Thoracic aorta (tissue), 2 donors: ENCODE results near the gene ENDOD1. TPM values are rescaled to one million over a fixed set of nuclear protein-coding genes. Genes with fewer than 3 reads are reported as not detected.

Experiments
- ATAC-seq: fragments of 150-250 bp; one replicate; pipeline ENCODE4 v1.8.0; 2017; ENCODE audit warnings: low read depth; ENCODE audit not compliant: insufficient number of reproducible peaks, low FRiP score
- DNase-seq: peaks from one replicate; pipeline ENCODE4 v3.0.0-alpha.2; 2020; ENCODE audit warnings: low spot score
- H3K27ac ChIP-seq, 2 donors: fragments of 200-600 bp; sonication (generic); 1 replicate in 1 of 2; 2 replicates in 1 of 2; pipeline ENCODE4 v1.5.1; 2016; ENCODE audit warnings: mild to moderate bottlenecking in 2 of 2, moderate library complexity in 2 of 2
- H3K27me3 ChIP-seq: fragments of 200-600 bp; sonication (generic); replicated peaks from 2 replicates; pipeline ENCODE4 v1.6.0; 2016; ENCODE audit warnings: mild to moderate bottlenecking; ENCODE audit not compliant: insufficient read depth
- H3K36me3 ChIP-seq: fragments of 200-600 bp; sonication (generic); one replicate; pipeline ENCODE4 v1.5.1; 2016
- H3K4me1 ChIP-seq, 2 donors: fragments of 200-600 bp; sonication (generic); 1 replicate in 1 of 2; 2 replicates in 1 of 2; pipeline versions ENCODE4 v1.5.1 to v1.6.0; 2016; ENCODE audit warnings: low read depth in 2 of 2, mild to moderate bottlenecking in 1 of 2; ENCODE audit not compliant: control insufficient read depth in 1 of 2
- H3K4me3 ChIP-seq: fragments of 200-600 bp; sonication (generic); 2 replicates; pipeline ENCODE4 v1.5.1; 2016; ENCODE audit warnings: mild to moderate bottlenecking
- H3K9me3 ChIP-seq: fragments of 200-600 bp; sonication (generic); 2 replicates; pipeline ENCODE4 v1.5.1; 2016
- total RNA-seq, 2 donors: library from RNA; depleted of rRNA; stranded (reverse); fragments of >200 nt; gene quantifications; one replicate each; pipeline versions ENCODE4 v1.1.0 to v1.2.3, GENCODE V29; 2016
- TF ChIP-seq, protein P1 (sequence below): fragments of 200-600 bp; sonication (generic); IDR thresholded peaks from one replicate; pipeline ENCODE4 v1.5.1; 2019; ENCODE audit warnings: antibody characterized with exemption

Gene ENDOD1
- total RNA-seq, 2 donors from 2014 or later, result 86.9 to 155 TPM

DNA sequence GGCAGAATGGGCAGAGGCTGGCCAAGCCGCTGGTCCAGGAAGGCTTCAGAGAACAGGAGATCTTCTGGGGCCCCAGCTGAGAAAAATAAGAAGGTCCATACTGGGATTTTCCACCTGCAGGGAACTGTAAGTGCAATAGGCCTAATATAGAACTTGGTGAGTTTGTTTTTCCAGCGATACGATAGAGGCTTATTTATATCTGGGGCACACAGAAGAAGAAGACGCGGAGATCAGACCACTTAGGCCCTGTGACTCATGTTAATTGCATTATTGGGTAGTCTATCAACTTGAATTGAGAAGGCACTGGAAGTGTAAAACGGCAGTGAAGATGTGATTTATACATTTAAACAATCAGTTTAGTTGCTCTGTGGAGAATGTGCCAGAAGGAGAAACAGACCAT is 30.6 kb upstream of the ENDOD1 start:
- no peak for DNase-seq

DNA sequence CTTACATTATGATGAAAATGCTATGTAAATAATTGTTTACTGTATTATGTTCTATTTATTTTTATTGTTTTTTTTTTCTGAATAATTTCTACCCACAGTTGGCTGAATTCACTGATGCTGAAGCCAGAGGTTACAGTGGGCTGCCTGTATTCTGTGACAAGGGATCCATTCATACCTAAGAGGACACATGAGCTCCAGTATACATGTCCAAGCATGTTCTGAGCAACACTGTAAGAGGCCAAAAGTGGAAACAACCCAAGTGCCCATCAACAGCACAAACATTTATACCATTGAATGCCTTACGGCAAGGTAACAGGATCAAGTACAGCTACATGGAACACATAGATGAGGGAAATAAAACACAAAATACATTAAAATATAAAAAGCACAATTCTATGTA is 24.3 kb upstream of the ENDOD1 start:
- Histone ChIP-seq H3K9me3 (no peaks in the 10 kb centered on the region), H3K36me3 (no peaks in the 10 kb centered on the region), H3K4me3 (no peak overlapping the region), H3K4me1 (peaks cover 9 to 19% of the 10 kb centered on the region in 2 donors), H3K27me3 (no peaks in the 10 kb centered on the region), H3K27ac (no peak overlapping the region)
- ATAC-seq, result no peak
- DNase-seq, result no peak
- TF ChIP-seq, protein P1, sequence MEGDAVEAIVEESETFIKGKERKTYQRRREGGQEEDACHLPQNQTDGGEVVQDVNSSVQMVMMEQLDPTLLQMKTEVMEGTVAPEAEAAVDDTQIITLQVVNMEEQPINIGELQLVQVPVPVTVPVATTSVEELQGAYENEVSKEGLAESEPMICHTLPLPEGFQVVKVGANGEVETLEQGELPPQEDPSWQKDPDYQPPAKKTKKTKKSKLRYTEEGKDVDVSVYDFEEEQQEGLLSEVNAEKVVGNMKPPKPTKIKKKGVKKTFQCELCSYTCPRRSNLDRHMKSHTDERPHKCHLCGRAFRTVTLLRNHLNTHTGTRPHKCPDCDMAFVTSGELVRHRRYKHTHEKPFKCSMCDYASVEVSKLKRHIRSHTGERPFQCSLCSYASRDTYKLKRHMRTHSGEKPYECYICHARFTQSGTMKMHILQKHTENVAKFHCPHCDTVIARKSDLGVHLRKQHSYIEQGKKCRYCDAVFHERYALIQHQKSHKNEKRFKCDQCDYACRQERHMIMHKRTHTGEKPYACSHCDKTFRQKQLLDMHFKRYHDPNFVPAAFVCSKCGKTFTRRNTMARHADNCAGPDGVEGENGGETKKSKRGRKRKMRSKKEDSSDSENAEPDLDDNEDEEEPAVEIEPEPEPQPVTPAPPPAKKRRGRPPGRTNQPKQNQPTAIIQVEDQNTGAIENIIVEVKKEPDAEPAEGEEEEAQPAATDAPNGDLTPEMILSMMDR, result no peak

More for the DNA sequence above, 30.6 kb upstream of the ENDOD1 start:
- H3K36me3 ChIP-seq, result no peaks in the 10 kb centered on the region
- no peaks in the 10 kb centered on the region for H3K27me3 ChIP-seq
- no peak overlapping the region for H3K4me3 ChIP-seq
- no peaks in the 10 kb centered on the region for H3K9me3 ChIP-seq
- no peak for ATAC-seq
- no peaks in the 10 kb centered on the region for H3K4me1 ChIP-seq
- TF ChIP-seq, protein P1, result no peak
- H3K27ac ChIP-seq, result no peak overlapping the region

DNA sequence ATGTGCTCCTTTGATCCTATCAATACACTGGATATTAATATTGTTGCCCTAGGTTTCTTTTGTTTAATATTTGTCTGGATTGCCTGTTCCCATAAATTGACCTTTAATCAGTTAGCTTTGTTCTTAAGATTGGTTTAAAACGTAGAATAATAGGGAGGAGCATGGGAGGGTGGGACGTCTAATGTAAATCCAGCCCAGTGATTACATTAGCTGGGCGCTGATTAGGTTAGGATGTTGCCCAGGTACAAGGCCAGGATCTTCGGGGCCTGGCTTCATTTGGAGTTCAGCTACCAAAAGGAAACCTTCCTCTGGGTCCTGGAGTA is 23.0 kb upstream of the ENDOD1 start, which contains the start of gene SRSF8:
Gene SRSF8 (plus strand): TSS at position 204 of the 323 bp plus-strand sequence. CDS start 308 bp downstream, outside the sequence.
- Histone ChIP-seq H3K36me3 (no peaks in the 10 kb centered on the region), H3K27ac (peak within 1 kb of the TSS; percentile 97 to 99), H3K4me1 (peaks cover 10 to 19% of the 10 kb centered on the region in 2 donors), H3K27me3 (no peaks in the 10 kb centered on the region), H3K9me3 (no peaks in the 10 kb centered on the region), H3K4me3 (peak within 1 kb of the TSS; percentile 83)
- DNase-seq, result no peak
- ATAC-seq, result no peak
- TF ChIP-seq, protein P1, result no peak

DNA sequence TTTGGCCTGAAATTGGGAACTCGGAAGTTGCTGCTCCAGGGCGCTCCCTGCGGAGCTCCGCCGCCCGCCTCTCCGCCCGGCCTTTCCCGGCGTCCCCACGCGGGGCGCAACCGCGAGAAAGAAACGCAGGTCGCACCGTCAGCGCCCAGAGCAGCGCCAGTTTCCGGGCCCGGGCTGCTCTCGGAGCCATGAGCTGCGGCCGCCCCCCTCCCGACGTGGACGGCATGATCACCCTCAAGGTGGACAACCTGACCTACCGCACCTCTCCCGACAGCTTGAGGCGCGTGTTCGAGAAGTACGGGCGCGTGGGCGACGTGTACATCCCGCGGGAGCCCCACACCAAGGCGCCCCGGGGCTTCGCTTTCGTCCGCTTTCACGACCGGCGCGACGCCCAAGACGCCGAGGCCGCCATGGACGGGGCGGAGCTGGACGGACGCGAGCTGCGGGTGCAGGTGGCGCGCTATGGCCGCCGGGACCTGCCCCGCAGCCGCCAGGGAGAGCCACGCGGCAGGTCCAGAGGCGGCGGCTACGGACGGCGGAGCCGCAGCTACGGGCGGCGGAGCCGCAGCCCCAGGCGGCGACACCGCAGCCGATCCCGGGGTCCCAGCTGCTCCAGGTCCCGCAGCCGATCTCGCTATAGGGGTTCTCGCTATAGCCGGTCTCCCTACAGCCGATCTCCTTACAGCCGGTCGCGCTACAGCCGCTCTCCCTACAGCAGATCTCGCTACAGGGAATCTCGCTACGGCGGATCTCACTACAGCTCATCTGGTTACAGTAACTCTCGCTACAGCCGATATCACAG is 22.4 kb upstream of the ENDOD1 start:
- Histone ChIP-seq H3K9me3 (no peaks in the 10 kb centered on the region), H3K27ac (peak overlapping the region; percentile 97 to 99), H3K4me1 (peaks cover 10 to 19% of the 10 kb centered on the region in 2 donors), H3K4me3 (peak overlapping the region; percentile 83), H3K36me3 (no peaks in the 10 kb centered on the region), H3K27me3 (no peaks in the 10 kb centered on the region)
- DNase-seq, result peak; percentile 36
- TF ChIP-seq, protein P1, result peak; percentile 59
- peak; percentile 78 for ATAC-seq

GRCh38 chr11:95067841-95068219 is 21.8 kb upstream of the ENDOD1 start:
- peak overlapping the region; percentile 97 to 99 for H3K27ac ChIP-seq
- no peaks in the 10 kb centered on the region for H3K27me3 ChIP-seq
- DNase-seq (no peak), ATAC-seq (peak; percentile 17)
- peak overlapping the region; percentile 83 for H3K4me3 ChIP-seq
- no peaks in the 10 kb centered on the region for H3K36me3 ChIP-seq
- no peaks in the 10 kb centered on the region for H3K9me3 ChIP-seq
- TF ChIP-seq, protein P1, result no peak
- peaks cover 10 to 19% of the 10 kb centered on the region in 2 donors for H3K4me1 ChIP-seq
